Hepatocyte (in vitro differentiated cells): ENCODE results near the gene FTCD. TPM values are rescaled to one million over a fixed set of nuclear protein-coding genes. Genes with fewer than 3 reads are reported as not detected.

Source experiments
- DNase-seq: peaks from one replicate; pipeline ENCODE4 v3.0.0-alpha.2; 2016; ENCODE audit warnings: low spot score
- H2AFZ ChIP-seq: fragments of 200-600 bp; sonication (generic); 2 replicates; pipeline ENCODE4 v1.6.0; 2016; ENCODE audit warnings: antibody characterized with exemption, mild to moderate bottlenecking
- H3K27ac ChIP-seq: fragments of 200-600 bp; sonication (generic); 2 replicates; pipeline ENCODE4 v1.5.1; 2016; ENCODE audit warnings: mild to moderate bottlenecking
- H3K27me3 ChIP-seq: fragments of 200-600 bp; sonication (generic); 2 replicates; pipeline ENCODE4 v1.6.1; 2016
- H3K36me3 ChIP-seq: fragments of 200-600 bp; sonication (generic); replicated peaks from 2 replicates; pipeline ENCODE4 v1.5.1; 2016; ENCODE audit warnings: low read depth; ENCODE audit not compliant: insufficient read depth
- H3K4me1 ChIP-seq: fragments of 200-600 bp; sonication (generic); 2 replicates; pipeline ENCODE4 v1.5.1; 2016; ENCODE audit warnings: mild to moderate bottlenecking, moderate library complexity; ENCODE audit not compliant: insufficient read depth
- H3K4me2 ChIP-seq: fragments of 200-600 bp; sonication (generic); 2 replicates; pipeline ENCODE4 v1.6.0; 2016
- H3K4me3 ChIP-seq: fragments of 200-600 bp; sonication (generic); 2 replicates; pipeline ENCODE4 v1.5.1; 2016; ENCODE audit warnings: mild to moderate bottlenecking
- H3K79me2 ChIP-seq: fragments of 200-600 bp; sonication (generic); 2 replicates; pipeline ENCODE4 v1.6.0; 2017; ENCODE audit warnings: mild to moderate bottlenecking
- H3K9me2 ChIP-seq: fragments of 200-600 bp; sonication (generic); replicated peaks from 2 replicates; pipeline ENCODE4 v1.6.0; 2017; ENCODE audit warnings: mild to moderate bottlenecking; ENCODE audit not compliant: insufficient read depth
- H3K9me3 ChIP-seq: fragments of 200-600 bp; sonication (generic); 2 replicates; pipeline ENCODE4 v1.5.1; 2016; ENCODE audit warnings: low read depth, mild to moderate bottlenecking
- H4K20me1 ChIP-seq: fragments of 200-600 bp; sonication (generic); 2 replicates; pipeline ENCODE4 v1.6.0; 2016; ENCODE audit warnings: mild to moderate bottlenecking; ENCODE audit not compliant: insufficient read depth, poor library complexity, severe bottlenecking
- EZH2 ChIP-seq: fragments of 200-600 bp; sonication (generic); IDR thresholded peaks from 2 replicates; pipeline ENCODE4 v1.6.1; 2016; ENCODE audit warnings: antibody characterized with exemption, mild to moderate bottlenecking, borderline replicate concordance
- EZH2phosphoT487 ChIP-seq: fragments of 200-600 bp; sonication (generic); IDR thresholded peaks from one replicate; pipeline ENCODE4 v1.6.1; 2018; ENCODE audit warnings: antibody characterized with exemption, mild to moderate bottlenecking, low read depth, moderate library complexity; ENCODE audit not compliant: unreplicated experiment, severe bottlenecking
- WGBS: methylation state at CpG from one replicate; pipeline ENCODE4 v1.1.6; 2016; ENCODE audit warnings: low lambda C conversion rate; ENCODE audit errors: missing lambda C conversion rate; 5-methylcytosine and 5-hydroxymethylcytosine counted together
- polyA plus RNA-seq: library from polyadenylated mRNA; unstranded; fragments of >200 nt; fragmentation: Nextera tagmentation; extraction: Ambion mirVana; gene quantifications from 2 replicates; pipeline ENCODE4 v1.2.1, GENCODE V29; 2016
- total RNA-seq: library from RNA; depleted of rRNA; stranded (reverse); fragments of >200 nt; gene quantifications from 2 replicates; pipeline ENCODE4 v1.2.3, GENCODE V29; 2014
- TF ChIP-seq, protein P1 (sequence below): fragments of 200-600 bp; sonication (generic); IDR thresholded peaks from 2 replicates; pipeline ENCODE4 v1.5.1; 2016; ENCODE audit warnings: antibody characterized with exemption, mild to moderate bottlenecking; ENCODE audit not compliant: poor library complexity

FTCD gene
- total and polyA plus RNA-seq, 2 experiments from 2014 or later: 27.5 to 76.8 TPM

DNA sequence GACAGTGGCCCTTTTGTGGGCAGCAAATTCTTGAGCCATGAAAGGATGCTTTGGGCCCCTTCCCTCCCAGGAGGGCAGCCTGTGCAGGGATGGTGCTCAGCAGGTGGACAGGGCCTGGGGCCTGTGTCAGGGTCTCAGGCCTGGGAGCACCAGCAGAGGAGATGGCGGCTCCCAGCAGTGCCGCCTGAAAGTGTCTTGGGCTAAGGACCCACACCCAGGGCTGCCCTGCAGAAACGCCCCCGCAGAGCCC is 23.9 kb downstream of the FTCD start:
- TF ChIP-seq, protein P1, sequence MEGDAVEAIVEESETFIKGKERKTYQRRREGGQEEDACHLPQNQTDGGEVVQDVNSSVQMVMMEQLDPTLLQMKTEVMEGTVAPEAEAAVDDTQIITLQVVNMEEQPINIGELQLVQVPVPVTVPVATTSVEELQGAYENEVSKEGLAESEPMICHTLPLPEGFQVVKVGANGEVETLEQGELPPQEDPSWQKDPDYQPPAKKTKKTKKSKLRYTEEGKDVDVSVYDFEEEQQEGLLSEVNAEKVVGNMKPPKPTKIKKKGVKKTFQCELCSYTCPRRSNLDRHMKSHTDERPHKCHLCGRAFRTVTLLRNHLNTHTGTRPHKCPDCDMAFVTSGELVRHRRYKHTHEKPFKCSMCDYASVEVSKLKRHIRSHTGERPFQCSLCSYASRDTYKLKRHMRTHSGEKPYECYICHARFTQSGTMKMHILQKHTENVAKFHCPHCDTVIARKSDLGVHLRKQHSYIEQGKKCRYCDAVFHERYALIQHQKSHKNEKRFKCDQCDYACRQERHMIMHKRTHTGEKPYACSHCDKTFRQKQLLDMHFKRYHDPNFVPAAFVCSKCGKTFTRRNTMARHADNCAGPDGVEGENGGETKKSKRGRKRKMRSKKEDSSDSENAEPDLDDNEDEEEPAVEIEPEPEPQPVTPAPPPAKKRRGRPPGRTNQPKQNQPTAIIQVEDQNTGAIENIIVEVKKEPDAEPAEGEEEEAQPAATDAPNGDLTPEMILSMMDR: no peak
- TF ChIP-seq EZH2phosphoT487 (no peak), EZH2 (no peak)
- Histone ChIP-seq H3K79me2 (no peaks in the 10 kb centered on the region), H3K4me3 (no peak overlapping the region), H3K27me3 (no peaks in the 10 kb centered on the region), H2AFZ (no peak overlapping the region), H3K9me3 (no peaks in the 10 kb centered on the region), H4K20me1 (no peaks in the 10 kb centered on the region), H3K36me3 (no peaks in the 10 kb centered on the region), H3K27ac (no peak overlapping the region), H3K9me2 (no peaks in the 10 kb centered on the region), H3K4me2 (no peak overlapping the region), H3K4me1 (peaks cover 8% of the 10 kb centered on the region)
- 92% methylated on average over 4 of the region's 4 CpGs for WGBS
- no peak for DNase-seq

DNA sequence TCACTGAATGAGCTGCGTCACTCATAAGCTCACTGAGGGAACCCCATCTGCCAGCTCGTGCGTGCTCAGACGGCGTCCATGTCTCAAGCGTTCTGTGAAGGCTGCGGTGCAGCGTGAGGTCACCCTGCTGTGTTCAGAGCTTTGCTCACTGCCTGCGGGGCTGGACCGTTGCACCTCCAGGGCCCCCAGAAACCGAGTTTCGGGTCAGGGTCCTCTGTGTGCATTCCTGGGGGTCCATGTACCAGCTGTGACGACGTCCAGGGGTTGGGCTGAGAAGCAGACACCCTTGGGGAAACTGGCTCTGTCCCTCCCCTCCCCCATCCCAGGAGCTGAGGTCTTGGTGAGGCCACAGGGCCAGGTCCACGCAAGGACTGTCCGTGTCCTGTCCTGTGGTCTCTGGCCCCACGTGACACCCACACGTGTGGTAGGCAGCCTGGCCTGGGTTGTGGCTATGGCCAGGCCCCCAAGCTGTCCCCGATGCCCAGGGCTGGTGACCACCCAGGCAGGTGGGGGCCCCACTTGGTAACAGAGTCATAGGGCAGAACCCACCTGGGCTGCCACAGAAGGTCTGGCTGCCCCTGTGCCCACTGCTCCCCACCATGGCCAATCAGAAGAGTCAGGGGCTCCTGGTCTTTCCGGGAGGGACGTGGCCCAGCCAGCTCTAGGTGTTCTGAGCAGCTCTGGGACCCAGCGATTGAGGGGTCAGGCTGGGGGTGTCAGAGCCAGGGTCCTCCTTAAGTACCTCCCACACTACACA is 24.4 kb downstream of the FTCD start:
- peaks cover 8% of the 10 kb centered on the region for H3K4me1 ChIP-seq
- no peak overlapping the region for H3K4me2 ChIP-seq
- H2AFZ ChIP-seq: no peak overlapping the region
- H3K36me3 ChIP-seq: no peaks in the 10 kb centered on the region
- no peak for TF ChIP-seq EZH2phosphoT487
- TF ChIP-seq, protein P1: no peak
- no peak for TF ChIP-seq EZH2
- no peak overlapping the region for H3K27ac ChIP-seq
- H3K9me2 ChIP-seq: no peaks in the 10 kb centered on the region
- no peaks in the 10 kb centered on the region for H3K79me2 ChIP-seq
- 90% methylated on average over 22 of the region's 22 CpGs for WGBS
- H4K20me1 ChIP-seq: no peaks in the 10 kb centered on the region
- no peaks in the 10 kb centered on the region for H3K9me3 ChIP-seq
- H3K27me3 ChIP-seq: no peaks in the 10 kb centered on the region
- H3K4me3 ChIP-seq: no peak overlapping the region
- no peak for DNase-seq

GRCh38 chr21:46129846-46130651 is 25.3 kb downstream of the FTCD start:
- H4K20me1 ChIP-seq: no peaks in the 10 kb centered on the region
- no peaks in the 10 kb centered on the region for H3K79me2 ChIP-seq
- no peaks in the 10 kb centered on the region for H3K27me3 ChIP-seq
- no peak overlapping the region for H3K27ac ChIP-seq
- H3K36me3 ChIP-seq: no peaks in the 10 kb centered on the region
- H3K4me3 ChIP-seq: no peak overlapping the region
- 96% methylated on average over 27 of the region's 27 CpGs for WGBS
- no peaks in the 10 kb centered on the region for H3K9me3 ChIP-seq
- no peak overlapping the region for H2AFZ ChIP-seq
- TF ChIP-seq EZH2phosphoT487: no peak
- no peak for TF ChIP-seq EZH2
- TF ChIP-seq, protein P1: no peak
- H3K4me1 ChIP-seq: peaks cover 8% of the 10 kb centered on the region
- no peak overlapping the region for H3K4me2 ChIP-seq
- no peaks in the 10 kb centered on the region for H3K9me2 ChIP-seq
- DNase-seq: no peak
